Natural killer cell (primary cell): ENCODE measurements around the gene ACTR3C. TPM values are rescaled to one million over a fixed set of nuclear protein-coding genes. Genes with fewer than 3 reads are reported as not detected.
"Not testable (repeated sequence)": the region's sequence is repeated elsewhere in the genome, so short reads cannot be mapped to it uniquely, and the experiment has no call there.

Source experiments
- ATAC-seq, 3 donors: fragments of 150-1000 bp in 2 of 3; fragments of 200-7000 bp in 1 of 3; cut with Tn5 transposase; 1 replicate in 1 of 3; 2 replicates in 2 of 3; pipeline ENCODE4 v1.10.0; 2021; ENCODE audit warnings: mild to moderate bottlenecking in 2 of 3, moderate library complexity in 2 of 3
- DNase-seq, 2 donors: peaks; one replicate each; pipeline versions ENCODE4 v3.0.0 to v3.0.0-alpha.2; 2013 to 2021; ENCODE audit warnings: mixed read lengths in 1 of 2
- H3K27ac ChIP-seq: one replicate; pipeline ENCODE4 v1.5.1; 2013; ENCODE audit warnings: mild to moderate bottlenecking, low read length
- H3K27me3 ChIP-seq: one replicate; pipeline ENCODE4 v1.6.1; 2013; ENCODE audit warnings: low read length; ENCODE audit not compliant: control insufficient read depth, insufficient read depth
- H3K36me3 ChIP-seq: one replicate; pipeline ENCODE4 v1.6.1; 2013; ENCODE audit warnings: low read length; ENCODE audit not compliant: control insufficient read depth, insufficient read depth
- H3K4me1 ChIP-seq: one replicate; pipeline ENCODE4 v1.6.1; 2013; ENCODE audit warnings: low read length; ENCODE audit not compliant: control insufficient read depth, insufficient read depth
- H3K4me3 ChIP-seq: one replicate; pipeline ENCODE4 v1.5.1; 2013; ENCODE audit warnings: low read length
- H3K9me3 ChIP-seq: one replicate; pipeline ENCODE4 v1.6.1; 2013; ENCODE audit warnings: low read length; ENCODE audit not compliant: control insufficient read depth, insufficient read depth
- H3K27ac Mint-ChIP-seq, 2 donors: one replicate each; pipeline ENCODE4 v1.8.0; 2022; ENCODE audit warnings: mild to moderate bottlenecking in 2 of 2, mixed read lengths in 2 of 2, moderate library complexity in 1 of 2
- H3K27me3 Mint-ChIP-seq, 2 donors: one replicate each; pipeline ENCODE4 v1.8.0; 2022; ENCODE audit warnings: low read depth in 2 of 2, mixed read lengths in 2 of 2
- H3K36me3 Mint-ChIP-seq: one replicate; pipeline ENCODE4 v1.8.0; 2022; ENCODE audit warnings: mixed read lengths
- H3K4me1 Mint-ChIP-seq, 2 donors: one replicate each; pipeline ENCODE4 v1.8.0; 2022; ENCODE audit warnings: mixed read lengths in 2 of 2
- H3K4me3 Mint-ChIP-seq: one replicate; pipeline ENCODE4 v1.8.0; 2022; ENCODE audit warnings: mild to moderate bottlenecking, moderate library complexity, mixed read lengths
- H3K9me3 Mint-ChIP-seq, 2 donors: one replicate each; pipeline ENCODE4 v1.8.0; 2022; ENCODE audit warnings: mixed read lengths in 2 of 2
- WGBS: methylation state at CpG from one replicate; pipeline ENCODE4 v1.1.7; 2013; ENCODE audit warnings: missing lambda C conversion rate; ENCODE audit not compliant: insufficient coverage; 5-methylcytosine and 5-hydroxymethylcytosine counted together
- intact Hi-C: fragments of 100-400 bp; cut with micrococcal nuclease; formaldehyde crosslinking; loops from one replicate; pipeline ENCODE4 v1.14.2; 2022
- total RNA-seq, 4 donors: library from RNA; stranded (reverse); fragments of 120-200 nt in 1 of 4; gene quantifications; one replicate each; pipeline versions ENCODE4 v1.2.3 to v1.2.4, GENCODE V29; 2013 to 2022
- TF ChIP-seq, protein P1 (sequence below): fragments of 200-600 bp; IDR thresholded peaks from one replicate; pipeline ENCODE4 v1.8.0; 2022; ENCODE audit warnings: antibody characterized with exemption

Gene ACTR3C
- total RNA-seq, 3 donors from 2014 or later (not counting 1 experiment from before 2014, with no cell fraction given), result 5.1 to 8.3 (median 7.2) TPM

GRCh38 chr7:150321788-150322113, 1.6 kb downstream of the ACTR3C start:
- Histone ChIP-seq H3K4me1 (peaks cover 25% of the 10 kb centered on the region), H3K9me3 (no peaks in the 10 kb centered on the region), H3K4me3 (no peak overlapping the region), H3K27ac (no peak overlapping the region), H3K27me3 (no peaks in the 10 kb centered on the region), H3K36me3 (peaks cover 4% of the 10 kb centered on the region)
- H3K27ac Mint-ChIP-seq, result peak overlapping the region; percentile 93 to 94
- DNase-seq (no peak), ATAC-seq (no peak)
- peak overlapping the region; percentile 96 for H3K4me3 Mint-ChIP-seq
- H3K4me1 Mint-ChIP-seq, result peaks cover 30 to 34% of the 10 kb centered on the region in 2 donors
- TF ChIP-seq, protein P1, sequence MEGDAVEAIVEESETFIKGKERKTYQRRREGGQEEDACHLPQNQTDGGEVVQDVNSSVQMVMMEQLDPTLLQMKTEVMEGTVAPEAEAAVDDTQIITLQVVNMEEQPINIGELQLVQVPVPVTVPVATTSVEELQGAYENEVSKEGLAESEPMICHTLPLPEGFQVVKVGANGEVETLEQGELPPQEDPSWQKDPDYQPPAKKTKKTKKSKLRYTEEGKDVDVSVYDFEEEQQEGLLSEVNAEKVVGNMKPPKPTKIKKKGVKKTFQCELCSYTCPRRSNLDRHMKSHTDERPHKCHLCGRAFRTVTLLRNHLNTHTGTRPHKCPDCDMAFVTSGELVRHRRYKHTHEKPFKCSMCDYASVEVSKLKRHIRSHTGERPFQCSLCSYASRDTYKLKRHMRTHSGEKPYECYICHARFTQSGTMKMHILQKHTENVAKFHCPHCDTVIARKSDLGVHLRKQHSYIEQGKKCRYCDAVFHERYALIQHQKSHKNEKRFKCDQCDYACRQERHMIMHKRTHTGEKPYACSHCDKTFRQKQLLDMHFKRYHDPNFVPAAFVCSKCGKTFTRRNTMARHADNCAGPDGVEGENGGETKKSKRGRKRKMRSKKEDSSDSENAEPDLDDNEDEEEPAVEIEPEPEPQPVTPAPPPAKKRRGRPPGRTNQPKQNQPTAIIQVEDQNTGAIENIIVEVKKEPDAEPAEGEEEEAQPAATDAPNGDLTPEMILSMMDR, result no peak
- intact Hi-C loops, result no loop called here
- 100% methylated on average over 3 of the region's 3 CpGs for WGBS
- H3K9me3 Mint-ChIP-seq, result no peaks in the 10 kb centered on the region
- H3K27me3 Mint-ChIP-seq, result no peaks in the 10 kb centered on the region
- peaks cover 7% of the 10 kb centered on the region for H3K36me3 Mint-ChIP-seq

DNA sequence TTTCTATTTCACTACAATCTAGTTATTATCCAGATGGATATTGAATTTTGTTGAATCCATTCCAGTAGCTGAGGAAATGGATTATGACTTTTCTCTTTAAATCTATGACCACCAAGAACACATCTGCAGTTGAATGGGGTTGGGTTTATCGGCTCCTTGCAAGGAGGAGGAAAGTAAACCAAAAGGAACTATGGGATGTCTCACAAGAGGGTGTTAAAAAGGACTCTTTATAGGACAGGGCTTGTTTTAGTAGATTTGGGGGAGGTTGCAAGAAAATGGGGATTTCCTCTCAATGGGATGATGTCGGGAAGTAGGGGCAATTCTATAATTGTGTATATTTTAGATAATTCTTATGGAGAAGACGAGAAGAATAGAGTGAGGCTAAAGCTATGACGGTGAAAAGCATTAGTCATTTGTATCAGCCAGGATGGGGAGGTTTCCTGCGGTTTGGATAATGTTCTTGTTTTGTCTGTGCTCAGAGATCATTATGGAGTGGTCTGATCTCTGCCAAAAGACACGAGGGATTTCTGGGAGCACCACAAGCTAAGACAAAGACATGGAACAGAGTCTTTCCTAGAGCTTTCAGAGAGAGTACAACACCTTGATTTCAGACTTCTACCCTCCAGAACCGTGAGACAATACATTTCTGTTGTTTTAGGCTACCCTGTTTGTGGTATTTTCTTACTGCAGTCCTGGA, 5.4 kb downstream of the ACTR3C start:
- Mint-ChIP-seq H3K36me3 (peaks cover 7% of the 10 kb centered on the region), H3K4me3 (no peak overlapping the region), H3K27ac (no peak overlapping the region), H3K9me3 (no peaks in the 10 kb centered on the region), H3K27me3 (no peaks in the 10 kb centered on the region), H3K4me1 (peaks cover 13% of the 10 kb centered on the region in 2 donors)
- Histone ChIP-seq H3K27me3 (no peaks in the 10 kb centered on the region), H3K27ac (no peak overlapping the region), H3K9me3 (no peaks in the 10 kb centered on the region), H3K4me3 (no peak overlapping the region), H3K36me3 (no peaks in the 10 kb centered on the region), H3K4me1 (peaks cover 11% of the 10 kb centered on the region)
- DNase-seq, result no peak
- ATAC-seq, result no peak
- intact Hi-C loops, result no loop called here
- WGBS, result 77% methylated on average over 7 of the region's 7 CpGs
- TF ChIP-seq, protein P1, result no peak

GRCh38 chr7:150316987-150317386, 6.4 kb downstream of the ACTR3C start:
- H3K27ac Mint-ChIP-seq, H3K9me3 ChIP-seq, H3K4me3 ChIP-seq, H3K27me3 ChIP-seq, H3K36me3 Mint-ChIP-seq, H3K4me1 ChIP-seq, H3K4me1 Mint-ChIP-seq, H3K9me3 Mint-ChIP-seq, H3K27me3 Mint-ChIP-seq, H3K36me3 ChIP-seq, DNase-seq, H3K4me3 Mint-ChIP-seq, H3K27ac ChIP-seq, intact Hi-C loops, ATAC-seq: not testable (repeated sequence)
- 95% methylated on average over 5 of the region's 6 CpGs for WGBS

- Histone ChIP-seq H3K9me3 (no peaks in the 10 kb centered on the region), H3K4me1 (no peaks in the 10 kb centered on the region), H3K4me3 (no peak overlapping the region), H3K36me3 (no peaks in the 10 kb centered on the region), H3K27ac (no peak overlapping the region), H3K27me3 (no peaks in the 10 kb centered on the region)
- ATAC-seq (no peak), DNase-seq (no peak)
- 93% methylated on average over 5 of the region's 5 CpGs for WGBS
- TF ChIP-seq, protein P1, result no peak
- intact Hi-C loops, result no loop called here
- no peaks in the 10 kb centered on the region for H3K9me3 Mint-ChIP-seq
- H3K27ac Mint-ChIP-seq, result no peak overlapping the region
- no peak overlapping the region for H3K4me3 Mint-ChIP-seq
- no peaks in the 10 kb centered on the region for H3K27me3 Mint-ChIP-seq
- peaks cover 7% of the 10 kb centered on the region for H3K36me3 Mint-ChIP-seq
- H3K4me1 Mint-ChIP-seq, result no peaks in the 10 kb centered on the region
Observed at GRCh38 chr7:150314639-150315239, 8.6 kb downstream of the ACTR3C start.
